HL-60 (cell line): ENCODE measurements around the gene SLC25A10.

Experiments
- DNase-seq, 2 experiments: peaks; one replicate each; pipeline ENCODE4 v3.0.0-alpha.2; 2010 to 2020; ENCODE audit warnings: low read depth in 1 of 2, low spot score in 1 of 2
- H3K27ac ChIP-seq: fragments of 250-450 bp; sonication (Bioruptor Pico); replicated peaks from 2 replicates; pipeline ENCODE4 v1.5.1; 2020; ENCODE audit warnings: mild to moderate bottlenecking, moderate library complexity
- H3K27me3 ChIP-seq: fragments of 250-450 bp; sonication (Bioruptor Pico); 2 replicates; pipeline ENCODE4 v1.5.1; 2021; ENCODE audit warnings: mild to moderate bottlenecking, moderate library complexity; ENCODE audit not compliant: insufficient read depth, poor library complexity, severe bottlenecking
- H3K4me3 ChIP-seq: replicated peaks from 2 replicates; pipeline ENCODE4 v1.5.1; 2011; ENCODE audit warnings: mild to moderate bottlenecking, control low read depth, low read length; ENCODE audit not compliant: insufficient read depth
- CTCF ChIP-seq: IDR thresholded peaks from one replicate; pipeline ENCODE4 v1.5.1; 2011; ENCODE audit warnings: low read length, control low read depth, inconsistent platforms; ENCODE audit not compliant: insufficient read depth
- GABPA ChIP-seq: IDR thresholded peaks from 2 replicates; pipeline ENCODE4 v1.6.1; 2012; ENCODE audit warnings: low read depth
- POLR2AphosphoS5 ChIP-seq: IDR thresholded peaks from 2 replicates; pipeline ENCODE4 v1.6.1; 2012; ENCODE audit warnings: low read depth
- SPI1 ChIP-seq: IDR thresholded peaks from 2 replicates; pipeline ENCODE4 v1.6.1; 2012; ENCODE audit warnings: low read depth, mild to moderate bottlenecking, borderline replicate concordance
- TF ChIP-seq, protein P1 (sequence below): IDR thresholded peaks from 2 replicates; pipeline ENCODE4 v1.6.1; 2012; ENCODE audit warnings: low read depth; ENCODE audit not compliant: insufficient replicate concordance

SLC25A10 gene

GRCh38 chr17:81740395-81740961 is 28.4 kb downstream of the SLC25A10 start:
- H3K27ac ChIP-seq, result no peak overlapping the region
- DNase-seq, result no peak
- TF ChIP-seq, protein P1, sequence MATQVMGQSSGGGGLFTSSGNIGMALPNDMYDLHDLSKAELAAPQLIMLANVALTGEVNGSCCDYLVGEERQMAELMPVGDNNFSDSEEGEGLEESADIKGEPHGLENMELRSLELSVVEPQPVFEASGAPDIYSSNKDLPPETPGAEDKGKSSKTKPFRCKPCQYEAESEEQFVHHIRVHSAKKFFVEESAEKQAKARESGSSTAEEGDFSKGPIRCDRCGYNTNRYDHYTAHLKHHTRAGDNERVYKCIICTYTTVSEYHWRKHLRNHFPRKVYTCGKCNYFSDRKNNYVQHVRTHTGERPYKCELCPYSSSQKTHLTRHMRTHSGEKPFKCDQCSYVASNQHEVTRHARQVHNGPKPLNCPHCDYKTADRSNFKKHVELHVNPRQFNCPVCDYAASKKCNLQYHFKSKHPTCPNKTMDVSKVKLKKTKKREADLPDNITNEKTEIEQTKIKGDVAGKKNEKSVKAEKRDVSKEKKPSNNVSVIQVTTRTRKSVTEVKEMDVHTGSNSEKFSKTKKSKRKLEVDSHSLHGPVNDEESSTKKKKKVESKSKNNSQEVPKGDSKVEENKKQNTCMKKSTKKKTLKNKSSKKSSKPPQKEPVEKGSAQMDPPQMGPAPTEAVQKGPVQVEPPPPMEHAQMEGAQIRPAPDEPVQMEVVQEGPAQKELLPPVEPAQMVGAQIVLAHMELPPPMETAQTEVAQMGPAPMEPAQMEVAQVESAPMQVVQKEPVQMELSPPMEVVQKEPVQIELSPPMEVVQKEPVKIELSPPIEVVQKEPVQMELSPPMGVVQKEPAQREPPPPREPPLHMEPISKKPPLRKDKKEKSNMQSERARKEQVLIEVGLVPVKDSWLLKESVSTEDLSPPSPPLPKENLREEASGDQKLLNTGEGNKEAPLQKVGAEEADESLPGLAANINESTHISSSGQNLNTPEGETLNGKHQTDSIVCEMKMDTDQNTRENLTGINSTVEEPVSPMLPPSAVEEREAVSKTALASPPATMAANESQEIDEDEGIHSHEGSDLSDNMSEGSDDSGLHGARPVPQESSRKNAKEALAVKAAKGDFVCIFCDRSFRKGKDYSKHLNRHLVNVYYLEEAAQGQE, result no peak
- no peak for TF ChIP-seq SPI1
- TF ChIP-seq POLR2AphosphoS5, result no peak
- TF ChIP-seq CTCF, result no peak
- no peak for TF ChIP-seq GABPA
- no peaks in the 10 kb centered on the region for H3K27me3 ChIP-seq
- no peak overlapping the region for H3K4me3 ChIP-seq

DNA sequence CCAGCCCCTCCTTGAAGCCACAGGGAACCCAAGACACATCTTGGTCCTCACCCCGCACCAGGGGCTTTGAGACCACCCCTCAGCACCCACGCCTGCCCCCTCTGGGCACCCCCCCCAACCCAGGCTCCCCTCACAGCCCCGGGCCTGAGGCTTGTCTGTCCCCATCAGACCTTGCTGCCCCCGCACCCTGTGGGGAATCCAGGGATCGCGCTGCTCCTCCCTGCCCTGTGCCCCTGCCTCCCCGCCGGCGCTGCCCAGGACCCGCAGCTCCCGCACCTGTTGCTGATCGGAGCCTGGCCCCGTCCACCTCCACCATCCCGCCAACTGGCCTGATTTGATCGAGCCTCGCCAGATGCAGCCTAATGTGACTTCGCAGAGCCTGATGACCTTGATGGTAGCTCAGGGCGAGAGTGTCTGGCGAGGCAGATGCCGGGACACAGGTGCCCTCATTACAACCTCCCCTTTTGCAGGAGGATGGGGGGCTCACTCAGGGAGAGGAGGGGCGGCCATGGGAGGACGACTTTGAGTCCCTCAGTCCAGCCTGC is 29.0 kb downstream of the SLC25A10 start:
- Histone ChIP-seq H3K27ac (no peak overlapping the region), H3K27me3 (no peaks in the 10 kb centered on the region), H3K4me3 (no peak overlapping the region)
- DNase-seq, result no peak
- no peak for TF ChIP-seq SPI1
- no peak for TF ChIP-seq GABPA
- TF ChIP-seq, protein P1, result no peak
- no peak for TF ChIP-seq CTCF
- TF ChIP-seq POLR2AphosphoS5, result no peak

DNA sequence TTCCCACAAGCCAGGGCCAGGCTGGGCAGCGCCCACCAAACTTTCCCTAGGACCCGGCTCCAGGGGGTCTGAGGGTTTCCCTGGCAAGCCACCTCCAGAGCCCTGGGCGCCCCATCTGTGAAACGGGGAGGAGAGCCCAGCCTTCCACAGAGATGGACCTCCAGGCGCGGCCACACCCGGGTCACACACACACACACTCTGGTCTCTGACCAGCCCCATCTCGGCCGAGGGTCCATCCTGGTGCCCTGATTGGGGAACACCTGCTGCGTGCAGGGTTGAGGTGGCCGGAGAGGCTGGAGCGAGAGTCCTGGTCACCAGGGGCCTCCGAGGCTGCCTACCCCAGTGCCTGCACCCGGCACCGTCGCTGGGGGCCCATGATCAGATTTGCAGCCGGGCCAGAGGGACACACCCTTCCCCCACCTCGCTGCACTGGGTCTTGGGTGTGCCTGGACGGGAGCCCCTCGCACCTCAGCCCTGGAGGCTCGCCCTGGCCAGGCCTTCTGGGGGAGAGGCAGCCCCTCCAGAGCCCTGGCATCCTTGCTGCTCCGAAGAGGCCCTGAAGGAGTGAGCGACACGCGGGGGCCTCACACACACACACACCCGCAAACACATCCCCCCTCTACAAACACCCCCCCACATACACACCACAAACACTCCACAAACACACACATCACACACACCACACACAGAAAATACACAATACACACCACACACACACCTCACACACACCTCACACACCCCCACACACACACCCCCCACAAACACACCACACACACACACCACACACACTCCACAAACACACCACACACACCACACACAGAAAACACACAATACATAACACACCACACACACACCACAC is 29.7 kb downstream of the SLC25A10 start:
- Histone ChIP-seq H3K4me3 (no peak overlapping the region), H3K27ac (no peak overlapping the region), H3K27me3 (no peaks in the 10 kb centered on the region)
- DNase-seq, result no peak
- no peak for TF ChIP-seq GABPA
- TF ChIP-seq SPI1, result no peak
- no peak for TF ChIP-seq POLR2AphosphoS5
- TF ChIP-seq, protein P1, result no peak
- TF ChIP-seq CTCF, result no peak
